ENCODE results near the gene NHSL2. TPM values are rescaled to one million over a fixed set of nuclear protein-coding genes. Genes with fewer than 3 reads are reported as not detected.

NHSL2 gene
- total RNA-seq, 1 experiment from 2014 or later: not detected

GRCh38 chrX:72001471-72001870, 90.8 kb downstream of the NHSL2 start:
- in situ Hi-C loops (cut with HindIII; ENCODE audit: low pct_unique_long_range_greater_than_20kb, low sequenced_read_pairs): no loop called here

GRCh38 chrX:72001906-72002305, 91.3 kb downstream of the NHSL2 start:
- in situ Hi-C loops (cut with HindIII; ENCODE audit: low pct_unique_long_range_greater_than_20kb, low sequenced_read_pairs): no loop called here
- no peak for DNase-seq (ENCODE audit: low read depth, low spot score)

More at GRCh38 chrX:72001471-72001870, 90.8 kb downstream of the NHSL2 start:
- peak; percentile 4 for DNase-seq (ENCODE audit: low read depth, low spot score)

GRCh38 chrX:72002875-72003274, 92.2 kb downstream of the NHSL2 start:
- in situ Hi-C loops (cut with HindIII; ENCODE audit: low pct_unique_long_range_greater_than_20kb, low sequenced_read_pairs): no loop called here
- DNase-seq (ENCODE audit: low read depth, low spot score): no peak

GRCh38 chrX:72003811-72004750, 93.4 kb downstream of the NHSL2 start:
- in situ Hi-C loops (cut with HindIII; ENCODE audit: low pct_unique_long_range_greater_than_20kb, low sequenced_read_pairs): no loop called here
- DNase-seq (ENCODE audit: low read depth, low spot score): peak; percentile 2

- in situ Hi-C loops (cut with HindIII; ENCODE audit: low pct_unique_long_range_greater_than_20kb, low sequenced_read_pairs): no loop called here
- no peak for DNase-seq (ENCODE audit: low read depth, low spot score)
Observed at GRCh38 chrX:72005046-72005445, 94.4 kb downstream of the NHSL2 start.

GRCh38 chrX:72006461-72006860, 95.8 kb downstream of the NHSL2 start:
- no peak for DNase-seq (ENCODE audit: low read depth, low spot score)
- in situ Hi-C loops (cut with HindIII; ENCODE audit: low pct_unique_long_range_greater_than_20kb, low sequenced_read_pairs): no loop called here

GRCh38 chrX:72009731-72010130, 99.1 kb downstream of the NHSL2 start:
- in situ Hi-C loops (cut with HindIII; ENCODE audit: low pct_unique_long_range_greater_than_20kb, low sequenced_read_pairs): no loop called here
- no peak for DNase-seq (ENCODE audit: low read depth, low spot score)

- no peak for DNase-seq (ENCODE audit: low read depth, low spot score)
- in situ Hi-C loops (cut with HindIII; ENCODE audit: low pct_unique_long_range_greater_than_20kb, low sequenced_read_pairs): no loop called here
Observed at GRCh38 chrX:72011734-72012133, 101.1 kb downstream of the NHSL2 start.

GRCh38 chrX:72015383-72015782, 104.7 kb downstream of the NHSL2 start:
- in situ Hi-C loops (cut with HindIII; ENCODE audit: low pct_unique_long_range_greater_than_20kb, low sequenced_read_pairs): no loop called here
- DNase-seq (ENCODE audit: low read depth, low spot score): no peak

- in situ Hi-C loops (cut with HindIII; ENCODE audit: low pct_unique_long_range_greater_than_20kb, low sequenced_read_pairs): no loop called here
- DNase-seq (ENCODE audit: low read depth, low spot score): no peak
Observed at GRCh38 chrX:72016881-72017783, 106.5 kb downstream of the NHSL2 start.

- in situ Hi-C loops (cut with HindIII; ENCODE audit: low pct_unique_long_range_greater_than_20kb, low sequenced_read_pairs): no loop called here
- peak; percentile 71 for DNase-seq (ENCODE audit: low read depth, low spot score)
Observed at GRCh38 chrX:72018277-72019112, 107.8 kb downstream of the NHSL2 start.

- in situ Hi-C loops (cut with HindIII; ENCODE audit: low pct_unique_long_range_greater_than_20kb, low sequenced_read_pairs): no loop called here
- DNase-seq (ENCODE audit: low read depth, low spot score): no peak
Observed at GRCh38 chrX:72019487-72019886, 108.8 kb downstream of the NHSL2 start.

GRCh38 chrX:72020204-72020603, 109.6 kb downstream of the NHSL2 start:
- no peak for DNase-seq (ENCODE audit: low read depth, low spot score)
- in situ Hi-C loops (cut with HindIII; ENCODE audit: low pct_unique_long_range_greater_than_20kb, low sequenced_read_pairs): no loop called here

GRCh38 chrX:72020788-72021187, 110.1 kb downstream of the NHSL2 start:
- in situ Hi-C loops (cut with HindIII; ENCODE audit: low pct_unique_long_range_greater_than_20kb, low sequenced_read_pairs): no loop called here
- no peak for DNase-seq (ENCODE audit: low read depth, low spot score)

- peak; percentile 47 for DNase-seq (ENCODE audit: low read depth, low spot score)
- in situ Hi-C loops (cut with HindIII; ENCODE audit: low pct_unique_long_range_greater_than_20kb, low sequenced_read_pairs): no loop called here
Observed at GRCh38 chrX:72021975-72022374, 111.3 kb downstream of the NHSL2 start.

- in situ Hi-C loops (cut with HindIII; ENCODE audit: low pct_unique_long_range_greater_than_20kb, low sequenced_read_pairs): no loop called here
- no peak for DNase-seq (ENCODE audit: low read depth, low spot score)
Observed at GRCh38 chrX:72023071-72023470, 112.4 kb downstream of the NHSL2 start.

GRCh38 chrX:72025236-72025770, 114.7 kb downstream of the NHSL2 start:
- DNase-seq (ENCODE audit: low read depth, low spot score): no peak
- in situ Hi-C loops (cut with HindIII; ENCODE audit: low pct_unique_long_range_greater_than_20kb, low sequenced_read_pairs): no loop called here

Measured in SK-MEL-5 (cell line).